IPS-18c (cell line): ENCODE data around the gene MRPL24.

Experiments used
- H3K4me3 ChIP-seq: 2 replicates; pipeline ENCODE4 v1.7.0; 2013; ENCODE audit warnings: low read depth, mild to moderate bottlenecking, low read length, moderate library complexity; ENCODE audit not compliant: insufficient read depth
- H3K9me3 ChIP-seq: one replicate; pipeline ENCODE4 v1.6.1; 2013; ENCODE audit warnings: mild to moderate bottlenecking, low read length, moderate library complexity; ENCODE audit not compliant: control insufficient read depth, insufficient read depth

Gene MRPL24

DNA sequence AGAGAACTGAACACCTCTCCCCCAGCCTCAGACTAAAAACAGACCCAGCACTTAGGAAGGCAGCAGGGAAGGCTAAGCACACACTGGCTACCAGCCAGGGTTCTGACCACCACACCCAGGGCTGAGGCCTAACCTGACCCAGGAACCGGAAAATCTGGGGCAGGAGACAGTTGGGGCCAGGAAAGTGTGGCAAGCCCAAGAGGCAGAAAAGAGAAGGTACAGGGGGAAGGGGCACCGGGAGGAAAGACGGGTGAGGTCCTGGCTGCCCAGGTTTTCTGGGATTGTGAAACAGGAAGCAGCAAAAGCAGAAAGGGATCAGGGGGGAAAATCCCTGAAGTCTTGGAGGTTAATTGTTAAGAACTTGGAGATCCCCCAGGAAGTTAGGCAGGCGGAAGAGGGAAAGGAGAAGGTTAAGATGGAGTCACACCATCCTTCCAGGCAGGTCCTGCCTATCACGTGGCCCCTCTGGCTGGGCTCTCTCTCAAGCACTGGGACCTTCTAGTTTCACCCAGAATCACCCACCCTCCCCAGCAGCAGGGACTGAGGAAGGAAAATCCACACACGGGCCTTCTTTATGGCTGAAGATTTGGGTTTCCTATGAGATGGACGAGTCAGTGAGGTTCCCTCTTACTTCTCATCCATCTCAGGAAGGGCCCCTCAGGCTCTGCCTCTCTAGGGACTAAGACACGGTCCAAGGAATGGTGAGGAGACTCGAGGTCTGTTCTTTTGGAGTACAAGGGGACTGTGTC is 8.0 kb upstream of the MRPL24 start:
- Histone ChIP-seq H3K4me3 (peak overlapping the region; percentile 38), H3K9me3 (no peaks in the 10 kb centered on the region)

GRCh38 chr1:156747742-156748669 is 7.1 kb upstream of the MRPL24 start:
- H3K9me3 ChIP-seq: no peaks in the 10 kb centered on the region
- peak overlapping the region; percentile 38 for H3K4me3 ChIP-seq

- Histone ChIP-seq H3K4me3 (peak overlapping the region; percentile 68), H3K9me3 (no peaks in the 10 kb centered on the region)
Observed at GRCh38 chr1:156746728-156747631, 6.1 kb upstream of the MRPL24 start.

- H3K9me3 ChIP-seq: no peaks in the 10 kb centered on the region
- H3K4me3 ChIP-seq: peak overlapping the region; percentile 68; the same call in 1 of the 2 replicates
Observed at GRCh38 chr1:156746406-156746727, 5.5 kb upstream of the MRPL24 start.

DNA sequence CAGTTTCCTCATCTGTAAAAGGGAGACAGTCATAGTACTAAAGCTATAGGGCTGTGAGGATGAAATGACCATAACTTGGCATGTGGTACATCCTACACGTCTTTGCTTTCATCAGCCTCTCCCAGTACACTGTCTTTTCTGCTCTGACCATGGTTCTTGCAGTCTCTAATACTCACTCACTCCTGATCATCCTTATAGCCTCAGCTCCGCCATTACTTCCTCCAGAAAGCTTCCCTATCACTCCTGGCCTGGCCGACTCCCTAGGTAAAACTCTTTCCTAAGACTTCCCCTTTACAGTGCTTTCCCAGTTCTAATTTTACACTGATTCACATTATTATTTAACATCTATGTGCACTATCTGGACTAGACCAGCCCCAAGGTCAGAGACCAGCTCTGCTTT is 5.0 kb upstream of the MRPL24 start:
- H3K9me3 ChIP-seq: no peaks in the 10 kb centered on the region

GRCh38 chr1:156744786-156745419 is 4.0 kb upstream of the MRPL24 start:
- no peaks in the 10 kb centered on the region for H3K9me3 ChIP-seq
- no peak overlapping the region for H3K4me3 ChIP-seq

More for the DNA sequence above, 5.0 kb upstream of the MRPL24 start:
- H3K4me3 ChIP-seq: no peak overlapping the region

DNA sequence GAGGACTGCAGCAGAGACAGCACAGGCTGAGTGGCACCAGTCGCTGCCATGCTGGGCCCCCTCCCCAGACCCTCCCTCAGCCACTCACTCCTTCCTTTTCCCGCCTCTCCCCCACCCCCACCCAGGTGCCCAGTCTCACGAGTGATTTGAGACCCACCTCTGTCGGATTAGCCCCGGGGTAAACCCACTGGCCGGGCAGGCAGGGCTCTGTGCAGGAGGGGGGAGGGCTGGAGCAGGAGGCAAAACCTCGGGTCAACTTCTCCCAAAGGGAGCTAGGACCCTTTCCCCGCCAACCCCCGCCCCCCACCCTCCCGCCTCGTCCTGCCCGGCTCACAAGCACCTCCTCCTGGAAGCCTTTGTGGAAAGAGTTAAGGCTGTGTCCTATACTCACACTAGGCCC is 3.5 kb upstream of the MRPL24 start:
- H3K4me3 ChIP-seq: no peak overlapping the region
- H3K9me3 ChIP-seq: no peaks in the 10 kb centered on the region

GRCh38 chr1:156743367-156744302 is 2.7 kb upstream of the MRPL24 start:
- no peak overlapping the region for H3K4me3 ChIP-seq
- no peaks in the 10 kb centered on the region for H3K9me3 ChIP-seq

DNA sequence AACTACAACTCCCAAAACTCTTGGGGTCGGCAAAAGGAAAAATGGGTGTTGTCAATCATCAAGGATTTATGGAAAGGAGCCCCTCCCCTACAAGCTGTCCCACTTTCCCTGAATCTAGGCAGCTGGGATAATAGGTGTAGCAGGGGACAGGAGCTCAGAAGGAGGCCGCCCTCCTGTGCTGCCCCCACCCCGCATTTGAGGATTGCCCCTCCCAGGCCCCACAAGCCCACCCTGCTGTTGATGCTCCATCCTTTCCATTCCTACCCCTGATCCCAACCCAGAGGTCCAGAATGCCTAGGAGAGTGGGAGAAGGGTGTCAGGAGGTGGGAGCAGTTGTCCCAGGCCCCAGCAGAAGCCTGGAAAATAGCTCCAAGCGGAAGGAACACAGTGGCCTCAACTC is 1.9 kb upstream of the MRPL24 start:
- H3K4me3 ChIP-seq: no peak overlapping the region
- H3K9me3 ChIP-seq: no peaks in the 10 kb centered on the region

DNA sequence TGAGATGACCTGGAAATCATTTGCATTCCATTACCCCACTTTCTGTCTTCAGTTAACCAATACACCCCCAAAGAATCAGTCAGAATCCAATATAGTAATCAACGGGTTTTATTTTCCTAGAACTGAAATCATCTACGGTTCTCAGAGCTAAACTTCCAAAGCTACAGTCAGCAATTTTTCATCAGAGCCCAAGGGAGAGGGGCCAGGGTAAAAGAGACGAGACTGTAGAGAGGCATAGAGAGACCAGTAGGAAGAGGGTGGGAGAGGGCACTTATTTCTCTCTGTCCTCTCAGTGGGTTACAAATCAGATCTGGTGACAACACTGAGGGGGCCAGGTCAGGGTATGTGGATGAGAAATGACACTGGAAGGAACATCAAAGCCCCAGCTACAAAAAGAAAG is 1.1 kb upstream of the MRPL24 start:
- Histone ChIP-seq H3K9me3 (no peaks in the 10 kb centered on the region), H3K4me3 (no peak overlapping the region)

- Histone ChIP-seq H3K9me3 (no peaks in the 10 kb centered on the region), H3K4me3 (peak overlapping the region; percentile 16; the same call in 1 of the 2 replicates)
Observed at GRCh38 chr1:156741481-156741983, 644 bp upstream of the MRPL24 start.

DNA sequence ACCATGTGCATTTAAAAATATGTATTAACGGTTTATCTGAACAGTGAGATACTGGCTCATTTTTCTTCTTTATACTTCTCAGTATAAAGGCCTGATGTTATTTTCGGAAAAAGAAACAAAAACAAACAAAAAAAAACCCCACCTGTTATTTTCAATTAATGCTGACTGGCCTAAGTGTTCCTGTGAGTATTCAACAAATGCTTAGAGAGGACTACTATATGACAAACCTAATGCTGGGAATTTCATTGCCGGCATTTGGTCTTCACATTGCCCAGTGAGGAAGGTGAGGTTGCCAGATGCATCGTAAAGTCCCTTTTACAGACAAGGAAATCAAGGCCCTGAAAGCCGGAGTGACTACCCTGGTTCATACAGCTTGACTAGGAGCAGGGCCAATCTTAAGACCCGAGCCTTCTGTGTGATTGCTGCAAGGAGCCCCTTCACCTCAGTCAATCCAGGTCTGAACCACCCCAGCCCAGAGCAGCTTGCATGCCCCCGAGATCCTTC is 599 bp downstream of the MRPL24 start:
- peak overlapping the region; percentile 82 for H3K4me3 ChIP-seq
- H3K9me3 ChIP-seq: no peaks in the 10 kb centered on the region

DNA sequence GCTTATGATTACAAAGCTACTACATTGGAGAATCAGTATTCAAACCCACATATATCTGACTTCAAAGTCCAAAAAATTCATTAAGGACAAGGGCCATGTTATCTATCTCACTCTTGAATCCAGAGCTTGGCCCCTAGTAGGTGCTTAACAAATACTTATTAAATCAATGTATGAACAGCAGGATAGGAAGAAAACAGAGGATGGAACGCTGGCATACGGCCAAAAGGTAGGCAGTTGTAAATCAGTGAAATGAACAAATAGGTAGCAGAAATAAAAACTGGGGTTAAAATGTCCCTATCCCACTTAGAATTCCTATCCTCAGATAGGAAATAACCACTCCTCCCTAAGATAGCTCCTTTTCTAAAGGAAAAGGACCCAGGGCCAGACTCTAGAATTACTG is 2.0 kb downstream of the MRPL24 start:
- no peaks in the 10 kb centered on the region for H3K9me3 ChIP-seq
- no peak overlapping the region for H3K4me3 ChIP-seq

GRCh38 chr1:156738407-156738806 is 2.5 kb downstream of the MRPL24 start:
- Histone ChIP-seq H3K4me3 (no peak overlapping the region), H3K9me3 (no peaks in the 10 kb centered on the region)

DNA sequence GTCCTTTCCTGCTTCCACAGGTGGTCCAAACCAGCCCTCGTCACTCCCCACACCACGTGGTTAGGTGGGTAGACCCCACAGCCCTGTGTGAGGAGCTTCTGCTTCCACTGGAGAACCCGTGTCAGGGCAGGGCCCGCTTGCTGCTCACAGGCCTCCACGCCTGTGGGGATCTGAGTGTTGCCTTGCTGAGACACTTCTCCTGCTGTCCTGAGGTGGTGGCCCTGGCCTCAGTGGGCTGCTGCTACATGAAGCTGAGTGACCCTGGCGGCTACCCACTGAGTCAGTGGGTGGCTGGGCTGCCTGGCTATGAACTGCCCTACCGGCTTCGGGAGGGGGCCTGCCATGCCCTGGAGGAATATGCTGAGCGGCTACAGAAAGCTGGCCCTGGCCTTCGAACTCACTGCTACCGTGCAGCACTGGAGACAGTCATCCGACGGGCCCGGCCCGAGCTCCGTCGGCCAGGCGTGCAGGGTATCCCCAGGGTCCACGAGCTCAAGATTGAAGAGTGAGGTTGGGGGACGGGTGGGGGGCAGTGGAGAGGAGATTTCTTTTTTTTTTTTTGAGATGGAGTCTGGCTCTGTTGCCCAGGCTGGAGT is 6.8 kb downstream of the MRPL24 start:
- Histone ChIP-seq H3K9me3 (no peaks in the 10 kb centered on the region), H3K4me3 (no peak overlapping the region)
